HG02840 (cell line): Measurements from ENCODE around the gene DEFB125.

Source experiments
- ATAC-seq: cut with Tn5 transposase; IDR thresholded peaks from one replicate; pipeline ENCODE4 v1.9.1; 2021; ENCODE audit warnings: mild to moderate bottlenecking, moderate library complexity, moderate number of reproducible peaks; ENCODE audit not compliant: unreplicated experiment, low FRiP score

Gene DEFB125

GRCh38 chr20:142290-142689, 54.8 kb downstream of the DEFB125 start, which contains the start of gene DEFB126:
Gene DEFB126, plus strand, starts transcription at chr20:142590. Its CDS starts 39 bp downstream, at chr20:142629.
- ATAC-seq, result no peak

GRCh38 chr20:145877-146276, 58.4 kb downstream of the DEFB125 start:
- ATAC-seq, result no peak
